HG02678 (cell line): Measurements from ENCODE around the gene DPP8.
"Not testable (repeated sequence)": the region's sequence is repeated elsewhere in the genome, so short reads cannot be mapped to it uniquely, and the experiment has no call there.

Experiments used
- ATAC-seq: cut with Tn5 transposase; IDR thresholded peaks from one replicate; pipeline ENCODE4 v1.9.1; 2021; ENCODE audit warnings: mild to moderate bottlenecking, moderate library complexity; ENCODE audit not compliant: unreplicated experiment

Gene DPP8

GRCh38 chr15:65516997-65517865 is at the start of gene DPP8:
Gene DPP8 (minus strand): TSS chr15:65517689. CDS start chr15:65512553, 5,136 bp downstream.
- ATAC-seq: peak; percentile 91

GRCh38 chr15:65561934-65562333 is 44.4 kb upstream of the DPP8 start:
- no peak for ATAC-seq

GRCh38 chr15:65559941-65560340 is 42.5 kb upstream of the DPP8 start:
- ATAC-seq: no peak

GRCh38 chr15:65558997-65559760 is 41.7 kb upstream of the DPP8 start:
- no peak for ATAC-seq

GRCh38 chr15:65558336-65558735 is 40.8 kb upstream of the DPP8 start:
- no peak for ATAC-seq

GRCh38 chr15:65556622-65557021 is 39.1 kb upstream of the DPP8 start:
- no peak for ATAC-seq

- ATAC-seq: no peak
Observed at GRCh38 chr15:65553691-65554090, 36.2 kb upstream of the DPP8 start.

GRCh38 chr15:65552851-65553250 is 35.4 kb upstream of the DPP8 start:
- not testable (repeated sequence) for ATAC-seq

- ATAC-seq: no peak
Observed at GRCh38 chr15:65551183-65551582, 33.7 kb upstream of the DPP8 start.

- ATAC-seq: no peak
Observed at GRCh38 chr15:65550681-65551098, 33.2 kb upstream of the DPP8 start.

- not testable (repeated sequence) for ATAC-seq
Observed at GRCh38 chr15:65549288-65549687, 31.8 kb upstream of the DPP8 start.

- ATAC-seq: no peak
Observed at GRCh38 chr15:65547841-65548240, 30.4 kb upstream of the DPP8 start.

- no peak for ATAC-seq
Observed at GRCh38 chr15:65541231-65541820, 23.8 kb upstream of the DPP8 start.

GRCh38 chr15:65540314-65540713 is 22.8 kb upstream of the DPP8 start:
- no peak for ATAC-seq

- no peak for ATAC-seq
Observed at GRCh38 chr15:65535192-65535591, 17.7 kb upstream of the DPP8 start.

- ATAC-seq: no peak
Observed at GRCh38 chr15:65533057-65533756, 15.7 kb upstream of the DPP8 start.

GRCh38 chr15:65532738-65533051 is 15.2 kb upstream of the DPP8 start:
- no peak for ATAC-seq

- peak; percentile 80 for ATAC-seq
Observed at GRCh38 chr15:65530318-65531111, 13.0 kb upstream of the DPP8 start, which contains the start of gene HACD3. Gene HACD3 (plus strand): TSS chr15:65530463. CDS start chr15:65530632, 169 bp downstream.

- no peak for ATAC-seq
Observed at GRCh38 chr15:65529762-65530317, 12.4 kb upstream of the DPP8 start.
